Breast epithelium (tissue), 3 donors: ENCODE data around the gene ADAMTSL2.

ENCODE experiments used
- CTCF ChIP-seq, 3 donors: fragments of 450-650 bp; IDR thresholded peaks; one replicate each; pipeline ENCODE4 v1.5.1; 2016 to 2017; ENCODE audit warnings: antibody characterized with exemption in 3 of 3, mild to moderate bottlenecking in 3 of 3, moderate library complexity in 3 of 3
- POLR2A ChIP-seq: fragments of 450-650 bp; IDR thresholded peaks from one replicate; pipeline ENCODE4 v1.6.1; 2016; ENCODE audit warnings: antibody characterized with exemption, mild to moderate bottlenecking, moderate library complexity
- POLR2AphosphoS5 ChIP-seq, 3 donors: sonication (generic); formaldehyde crosslinking; IDR thresholded peaks; one replicate each; pipeline ENCODE4 v1.6.1; 2017; ENCODE audit warnings: antibody characterized with exemption in 3 of 3

GRCh38 chr9:133603135-133603927, 68.8 kb downstream of the ADAMTSL2 start:
- TF ChIP-seq CTCF (IDR thresholded peaks at IDR 0.05) (no peak), POLR2AphosphoS5 (IDR thresholded peaks at IDR 0.05) (no peak), POLR2A (no peak)
